Measurements from ENCODE around the gene DCLK2. TPM values are rescaled to one million over a fixed set of nuclear protein-coding genes. Genes with fewer than 3 reads are reported as not detected.

The DCLK2 gene
- total and polyA plus RNA-seq, 2 of the 8 experiments (the other 6 are each of a cell fraction or from before 2014, with no cell fraction given): 0.32 to 0.37 TPM

- Histone ChIP-seq H3K4me2 (ENCODE audit: insufficient read depth in 1 of 2, low read depth in 2 of 2, low read length in 2 of 2) (no peak overlapping the region), H3K27me3 (replicated peaks in 1 of 4; ENCODE audit: control insufficient read depth in 3 of 4, extremely low read depth in 1 of 4, insufficient read depth in 3 of 4, low read length in 3 of 4) (peaks cover 0 to 3% (median 0%) of the 10 kb centered on the region in 4 experiments; a peak in 2 of 7 replicates), H2BK12ac (ENCODE audit: low read depth, low read length) (no peak overlapping the region), H3K9me3 (ENCODE audit: insufficient read depth in 2 of 2, low read depth in 1 of 2, low read length in 1 of 2) (no peaks in the 10 kb centered on the region), H2BK20ac (ENCODE audit: low read length) (no peak overlapping the region), H3K14ac (ENCODE audit: insufficient read length) (no peak overlapping the region), H3K4me3 (ENCODE audit: extremely low read depth in 1 of 4, insufficient read depth in 2 of 4, low read depth in 3 of 4, low read length in 4 of 4) (no peak overlapping the region), H3K4ac (replicated peaks; ENCODE audit: insufficient read length, low read depth, low read length) (no peak overlapping the region), H2AK5ac (ENCODE audit: low read depth, low read length) (no peak overlapping the region), H3K23me2 (ENCODE audit: low read depth, low read length) (no peaks in the 10 kb centered on the region), H3K36me3 (ENCODE audit: control insufficient read depth in 2 of 4, insufficient read depth in 4 of 4, low read length in 3 of 4) (no peaks in the 10 kb centered on the region), H3K18ac (ENCODE audit: extremely low read depth, low read length) (no peak overlapping the region; the same call in 1 of the 2 replicates), H3K56ac (replicated peaks; ENCODE audit: insufficient read length, low read depth, low read length) (no peak overlapping the region), H2BK5ac (ENCODE audit: low read depth, low read length) (no peak overlapping the region), H3K23ac (ENCODE audit: insufficient read length) (no peak overlapping the region), H4K8ac (ENCODE audit: extremely low read depth, insufficient read depth, low read length) (no peak overlapping the region), H4K5ac (ENCODE audit: insufficient read length, low read depth, low read length) (no peak overlapping the region), H4K91ac (replicated peaks; ENCODE audit: insufficient read length, low read length) (no peak overlapping the region), H3K4me1 (replicated peaks in 1 of 4; ENCODE audit: control insufficient read depth in 3 of 4, insufficient read depth in 4 of 4, low read length in 3 of 4) (peaks cover 0 to 6% (median 1%) of the 10 kb centered on the region in 4 experiments; a peak in 1 of 7 replicates), H2BK15ac (ENCODE audit: low read length) (no peak overlapping the region), H3K79me1 (ENCODE audit: low read depth, low read length) (no peaks in the 10 kb centered on the region), H3K27ac (ENCODE audit: low read depth, low read length) (no peak overlapping the region), H2BK120ac (replicated peaks; ENCODE audit: low read depth, low read length) (no peak overlapping the region), H3K79me2 (ENCODE audit: control insufficient read depth in 1 of 2, insufficient read depth in 2 of 2, low read length in 2 of 2) (no peaks in the 10 kb centered on the region), H3K9ac (replicated peaks in 1 of 4; ENCODE audit: extremely low read depth in 1 of 4, low read depth in 3 of 4, low read length in 3 of 4) (no peak overlapping the region), H2AFZ (ENCODE audit: low read length) (no peak overlapping the region), H4K20me1 (replicated peaks in 1 of 2; ENCODE audit: control insufficient read depth in 1 of 2, insufficient read depth in 2 of 2, low read length in 2 of 2) (no peaks in the 10 kb centered on the region)
- WGBS, 2 experiments (ENCODE audit: extremely low coverage in 1 of 2, insufficient coverage in 1 of 2, insufficient read length in 1 of 2, insufficient replicate concordance in 2 of 2, low coverage in 1 of 2, low lambda C conversion rate in 2 of 2, missing lambda C conversion rate in 1 of 2): 79% methylated on average over 2 of the region's 2 CpGs; no CpG with 5 or more reads in 1 of the 2 experiments
- FAIRE-seq (no peak), DNase-seq (ENCODE audit: low read depth in 1 of 2, low spot score in 2 of 2) (no peak)
- TF ChIP-seq KDM5A (IDR thresholded peaks at IDR 0.05; ENCODE audit: low read length) (no peak), PHF8 (conservative IDR thresholded peaks at IDR 0.05; ENCODE audit: low read depth, low read length) (no peak), SIRT6 (IDR thresholded peaks at IDR 0.05; ENCODE audit: low read length) (no peak), POLR2A (IDR thresholded peaks at IDR 0.05; ENCODE audit: control extremely low read depth in 1 of 2, low read depth in 2 of 2, low read length in 2 of 2) (no peak), TBP (IDR thresholded peaks at IDR 0.05; ENCODE audit: low read depth, low read length) (no peak), ZNF274 (IDR thresholded peaks at IDR 0.05; ENCODE audit: borderline replicate concordance, extremely low read depth, low read length) (no peak), CTCF (IDR thresholded peaks at IDR 0.05; ENCODE audit: control extremely low read depth in 1 of 3, insufficient read depth in 1 of 3, low read depth in 1 of 3, low read length in 3 of 3) (no peak)
- CTCF ChIA-PET (ENCODE audit: partially characterized antibody): interaction anchor here (1.4 to 2.1 kb wide), 4 partner anchors 10 to 209 kb away, joined by 4 to 10 read pairs (median 6); no protein-coding TSS in a partner anchor
- POLR2A ChIA-PET (ENCODE audit: partially characterized antibody): no interaction called here
These were observed 44.3 kb upstream of the DCLK2 start for GRCh38 chr4:150033901-150034300.
